Amniotic stem cell (primary cell): ENCODE measurements around the gene PHLDA2.
"Not testable (repeated sequence)": the region's sequence is repeated elsewhere in the genome, so short reads cannot be mapped to it uniquely, and the experiment has no call there.

Source experiments
- DNase-seq: peaks from one replicate; lab custom pipeline; 2025; lab: John Stamatoyannopoulos, UW

The PHLDA2 gene

GRCh38 chr11:2914455-2915195 is 14.6 kb downstream of the PHLDA2 start:
- no peak for DNase-seq

DNA sequence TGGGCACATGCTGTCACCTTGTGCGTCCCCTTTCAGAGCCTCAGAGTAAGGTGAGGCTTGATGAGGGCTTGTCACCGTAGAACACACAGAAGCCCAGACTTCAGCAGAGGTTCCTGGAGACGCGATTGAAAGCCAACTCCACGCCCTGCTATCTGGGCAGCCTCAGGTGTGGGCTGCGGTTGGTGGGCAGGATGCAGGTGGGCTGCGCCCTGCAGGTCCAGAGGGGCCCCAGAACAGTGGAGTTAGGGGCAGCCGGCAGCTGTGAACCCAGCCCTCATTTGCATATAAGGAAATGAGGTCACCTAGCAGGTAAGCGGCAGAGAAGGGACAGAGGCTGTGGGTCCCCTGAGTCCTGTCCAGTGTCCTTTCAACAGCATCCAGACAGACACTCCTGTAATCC is 15.4 kb downstream of the PHLDA2 start:
- DNase-seq, result no peak

- DNase-seq, result no peak
These were observed 16.2 kb downstream of the PHLDA2 start for GRCh38 chr11:2913019-2913431.

- DNase-seq, result peak; percentile 71
These were observed 16.7 kb downstream of the PHLDA2 start for GRCh38 chr11:2912498-2912897.

- no peak for DNase-seq
These were observed 17.3 kb downstream of the PHLDA2 start for GRCh38 chr11:2911785-2912391.

GRCh38 chr11:2911088-2911784 is 18.0 kb downstream of the PHLDA2 start:
- no peak for DNase-seq

- DNase-seq, result no peak
These were observed 18.7 kb downstream of the PHLDA2 start for GRCh38 chr11:2910401-2910955.

DNA sequence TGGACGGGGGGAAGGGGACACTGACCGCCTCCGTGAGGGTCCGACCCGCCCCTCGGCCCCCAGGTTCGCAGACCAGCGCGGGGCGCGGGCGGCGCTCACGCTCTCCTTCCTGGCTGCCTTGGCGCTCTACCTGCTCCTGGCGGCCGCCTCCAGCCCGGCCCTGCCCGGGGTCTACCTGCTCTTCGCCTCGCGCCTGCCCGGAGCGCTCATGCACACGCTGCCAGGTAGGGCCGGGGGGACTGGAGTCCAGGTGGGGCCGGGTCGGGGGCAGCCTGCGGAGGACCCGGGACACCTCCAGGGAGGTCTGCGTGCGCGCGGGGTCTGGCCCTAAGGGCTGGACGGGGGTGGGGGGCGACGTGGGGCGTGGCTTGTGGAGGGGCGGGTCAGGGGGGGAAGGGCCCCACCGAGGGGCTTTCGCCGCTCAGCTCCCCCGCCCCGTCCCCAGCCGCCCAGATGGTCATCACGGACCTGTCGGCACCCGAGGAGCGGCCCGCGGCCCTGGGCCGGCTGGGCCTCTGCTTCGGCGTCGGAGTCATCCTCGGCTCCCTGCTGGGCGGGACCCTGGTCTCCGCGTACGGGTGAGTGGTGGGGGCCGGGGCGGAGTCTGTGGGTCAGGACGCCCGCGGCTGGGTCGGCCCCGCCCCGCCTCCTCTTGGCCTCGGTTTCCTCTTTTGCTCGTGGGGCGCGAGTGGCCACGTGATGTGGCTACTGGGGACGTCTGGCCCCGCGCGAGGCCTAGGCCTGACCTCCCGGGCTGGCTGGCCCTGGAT is 19.9 kb downstream of the PHLDA2 start:
- no peak for DNase-seq

DNA sequence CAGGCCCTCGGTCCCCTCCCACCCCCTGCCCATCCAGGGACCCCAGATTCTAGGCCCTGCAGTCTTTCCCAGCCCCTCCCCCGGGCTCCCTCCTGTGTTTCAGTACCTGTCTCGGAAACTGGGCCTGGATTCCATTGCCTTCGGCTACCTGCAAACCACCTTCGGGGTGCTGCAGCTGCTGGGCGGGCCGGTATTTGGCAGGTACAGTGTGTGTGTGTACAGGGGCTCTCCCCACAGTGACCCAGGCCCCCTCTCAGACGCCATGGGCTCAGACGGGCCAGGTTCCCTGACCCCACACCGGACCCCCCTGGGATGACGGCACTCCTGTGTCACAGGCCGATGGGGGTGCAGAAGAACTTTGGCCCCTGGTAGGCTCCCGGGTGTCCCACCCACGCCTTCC is 21.1 kb downstream of the PHLDA2 start:
- no peak for DNase-seq

GRCh38 chr11:2905299-2905698 is 23.9 kb downstream of the PHLDA2 start:
- not testable (repeated sequence) for DNase-seq

DNA sequence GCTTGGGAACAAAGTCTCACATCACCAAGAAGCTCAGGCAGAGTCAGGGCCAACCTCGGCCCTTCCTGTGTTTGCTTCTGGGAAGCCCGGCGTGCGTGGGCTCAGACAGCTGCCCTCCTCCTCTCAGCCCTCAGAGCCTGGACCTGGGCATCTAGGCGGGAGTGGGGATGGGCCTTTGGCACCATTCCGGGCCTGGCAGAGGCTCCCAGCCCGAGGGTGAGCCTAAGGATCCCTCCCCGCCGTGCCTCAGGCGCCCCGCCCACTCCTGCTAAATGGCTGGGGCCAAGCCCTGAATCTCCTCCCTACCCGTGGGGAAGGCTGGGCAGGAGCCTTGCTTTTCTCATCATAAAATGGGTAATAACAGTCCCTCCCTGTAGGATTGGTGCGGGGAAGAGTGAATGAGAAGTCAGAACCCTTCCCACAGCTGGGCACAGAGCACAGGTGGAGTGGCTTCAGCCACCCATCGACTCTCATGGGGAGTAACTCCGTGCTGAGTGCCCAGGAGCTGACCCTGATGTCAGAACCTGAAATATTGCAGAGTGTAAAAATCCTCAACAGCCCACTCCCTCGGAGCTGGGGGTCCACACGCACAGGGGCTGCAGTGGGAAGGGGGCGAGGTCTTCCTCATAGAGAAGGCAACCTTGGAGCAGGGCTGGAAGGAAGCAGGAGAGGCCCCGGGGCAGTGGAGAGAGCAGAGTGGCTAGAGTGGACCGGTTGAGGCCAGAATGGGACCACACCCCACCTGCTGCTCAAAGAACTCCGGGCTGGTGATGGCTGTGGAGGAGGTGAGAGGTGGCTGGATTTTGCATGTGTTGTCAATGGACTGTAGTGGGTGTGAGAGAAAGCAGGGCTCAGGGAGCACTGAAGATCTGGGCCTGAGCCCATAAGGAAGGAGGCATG is 24.8 kb downstream of the PHLDA2 start:
- DNase-seq, result no peak

GRCh38 chr11:2903672-2904011 is 25.6 kb downstream of the PHLDA2 start:
- no peak for DNase-seq

DNA sequence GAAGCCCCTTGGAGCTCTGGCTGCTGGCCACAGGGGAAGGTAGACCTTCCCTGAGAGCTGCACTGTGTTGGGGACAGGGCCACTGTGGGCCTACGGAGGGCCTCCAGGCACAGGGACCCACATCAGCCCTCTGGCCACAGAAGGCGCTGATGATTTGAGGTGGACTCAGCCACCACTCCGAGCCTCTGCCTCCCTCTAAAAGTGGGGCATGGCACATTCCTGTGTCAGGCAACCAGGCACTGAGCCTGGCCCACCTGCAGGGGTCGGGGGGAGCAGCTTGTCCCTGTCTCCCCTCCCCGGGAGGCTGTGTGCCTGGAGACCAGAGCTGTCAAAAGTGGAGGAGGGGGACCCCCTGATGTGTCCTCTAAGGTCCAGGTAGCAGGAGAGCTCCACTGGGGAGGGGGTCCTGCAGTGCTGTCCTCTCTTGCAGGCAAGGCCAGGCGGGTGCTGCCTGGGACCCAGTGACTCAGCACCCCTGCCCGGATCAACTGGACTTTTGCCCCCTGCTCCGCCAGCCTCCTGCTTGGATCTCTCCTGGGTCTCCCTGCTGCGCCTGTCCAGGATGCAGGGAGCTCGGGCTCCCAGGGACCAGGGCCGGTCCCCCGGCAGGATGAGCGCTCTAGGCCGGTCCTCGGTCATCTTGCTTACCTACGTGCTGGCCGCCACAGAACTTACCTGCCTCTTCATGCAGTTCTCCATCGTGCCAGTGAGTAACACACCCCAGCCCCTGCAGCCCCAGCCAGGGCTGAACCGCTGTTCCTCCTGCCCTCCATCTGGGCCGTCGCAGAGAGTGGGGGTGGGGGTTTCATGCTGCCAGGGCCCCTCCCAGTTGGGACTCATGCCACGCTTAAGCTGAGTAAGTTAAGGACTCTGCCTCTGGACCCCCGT is 26.2 kb downstream of the PHLDA2 start:
- DNase-seq, result no peak

GRCh38 chr11:2901854-2902783 is 27.1 kb downstream of the PHLDA2 start:
- peak; percentile 91 for DNase-seq

- no peak for DNase-seq
These were observed 27.9 kb downstream of the PHLDA2 start for GRCh38 chr11:2901196-2901796.

DNA sequence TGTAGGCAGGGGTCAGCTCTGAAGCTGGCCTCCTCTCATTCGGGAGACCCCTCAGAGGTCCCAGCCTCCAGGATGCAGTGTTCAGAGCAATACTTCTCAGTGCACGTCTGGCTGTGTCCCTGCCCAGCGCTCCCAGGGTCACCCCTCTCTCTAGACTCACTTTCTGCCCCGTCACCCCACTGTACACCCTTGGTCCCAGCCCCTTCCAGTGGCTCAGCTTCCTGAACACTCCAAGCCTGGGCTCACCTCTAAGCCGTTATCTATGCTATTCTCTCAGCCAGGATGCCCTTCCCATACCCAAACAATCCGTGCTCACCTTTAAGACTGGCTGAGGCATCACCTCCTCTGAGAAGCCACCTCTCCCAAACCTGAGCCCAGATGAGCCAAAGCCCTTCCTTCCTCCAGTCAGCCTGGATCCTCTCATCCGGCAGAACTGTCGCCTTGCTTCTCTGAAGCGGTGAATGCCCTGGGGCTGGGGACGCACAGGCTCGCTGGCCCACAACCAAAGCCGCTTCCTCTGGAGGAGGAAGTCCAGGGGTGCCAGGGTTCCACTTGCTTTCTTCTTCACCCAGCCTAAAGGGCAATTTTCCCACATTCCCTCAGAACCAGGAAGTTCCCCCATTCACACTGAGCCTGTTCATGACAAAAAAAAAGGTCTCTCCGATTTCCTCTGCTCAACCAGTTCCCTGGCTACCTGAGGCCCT is 30.0 kb downstream of the PHLDA2 start:
- DNase-seq, result no peak

DNA sequence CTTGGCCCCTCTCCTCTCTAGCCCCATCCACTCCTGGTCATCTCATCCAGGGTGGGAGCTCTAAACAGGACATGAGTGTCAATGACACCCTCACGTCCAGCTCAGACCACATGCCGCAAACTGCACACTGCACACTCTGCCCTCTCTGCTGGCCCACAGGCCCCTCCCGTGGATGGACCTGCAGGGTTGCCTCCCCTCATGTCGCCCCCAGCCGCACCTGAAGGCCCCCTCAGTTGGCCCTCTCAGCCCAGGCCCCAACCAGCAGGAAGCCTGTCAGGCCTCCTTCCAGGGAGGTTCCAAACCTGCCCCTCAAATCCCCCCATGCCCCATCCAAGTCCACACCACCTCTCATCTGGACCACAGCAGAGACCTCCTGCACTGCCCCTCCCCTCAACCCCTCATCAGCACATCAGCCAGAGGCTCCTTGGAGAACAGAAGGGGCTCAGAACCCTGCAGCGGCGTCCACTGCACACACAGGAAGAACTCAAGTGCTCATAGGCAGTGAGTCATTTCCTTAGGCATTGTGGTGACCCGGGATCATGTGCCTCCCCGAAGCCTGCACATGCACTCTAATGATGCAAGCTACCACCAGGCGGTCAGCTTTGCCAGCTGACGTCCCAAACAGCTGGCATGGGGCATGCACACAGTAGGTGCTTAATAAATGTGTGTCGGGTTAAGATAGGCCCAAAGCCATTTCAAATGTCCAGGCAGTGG is 30.7 kb downstream of the PHLDA2 start:
- peak; percentile 60 for DNase-seq
